HepG2 (cell line): Measurements from ENCODE around the gene AOX1. TPM values are rescaled to one million over a fixed set of nuclear protein-coding genes. Genes with fewer than 3 reads are reported as not detected.
A peak's percentile ranks its signal among the peaks of the same experiment; 100 is the strongest.
"Not testable (repeated sequence)": the region's sequence is repeated elsewhere in the genome, so short reads cannot be mapped to it uniquely, and the experiment has no call there.

Experiments
- ATAC-seq: fragments of 200-7000 bp; cut with Tn5 transposase; 3 replicates; pipeline ENCODE4 v1.9.1; 2020; ENCODE audit warnings: mild to moderate bottlenecking, moderate library complexity
- BruUV-seq: library from RNA; stranded (reverse); fragments of 400-500 nt; replicated peaks from 2 replicates; lab custom pipeline; 2021; lab: Mats Ljungman, UMichigan
- CTCF ChIA-PET: fragments of 300-600 bp; formaldehyde crosslinking; extraction: SDS; loops from one replicate; lab custom pipeline; 2021; ENCODE audit warnings: low total read pairs, inconsistent platforms, low intra/inter-chr PET ratio; lab: Yijun Ruan, JAX
- POLR2A ChIA-PET: fragments of 350-600 bp; sonication (Branson Sonifier 250); formaldehyde crosslinking; loops from one replicate; lab custom pipeline; 2020; ENCODE audit warnings: antibody characterized with exemption, inconsistent platforms; lab: Yijun Ruan, JAX
- DNase-seq: peaks from one replicate; pipeline ENCODE4 v3.0.0-alpha.2; 2015; ENCODE audit warnings: low spot score
- FAIRE-seq: peaks from 3 replicates; lab custom pipeline; 2011; peaks lifted over from hg19 to GRCh38; lab: Jason Lieb, UNC
- H2AFZ ChIP-seq: one replicate; pipeline ENCODE4 v1.6.1; 2011; ENCODE audit warnings: low read length, inconsistent platforms
- H3K27ac ChIP-seq: fragments of 300-600 bp; 3 replicates; pipeline ENCODE4 v1.8.0; 2011; ENCODE audit warnings: mixed run types, mild to moderate bottlenecking, mixed read lengths, low read length, inconsistent platforms; ENCODE audit not compliant: insufficient read depth; ENCODE audit errors: extremely low read length
- H3K27me3 ChIP-seq, 2 experiments: fragments of 200-600 bp in 1 of 2; 2 replicates in 1 of 2; 3 replicates in 1 of 2; pipeline versions ENCODE4 v1.6.0 to v1.8.0; 2011; ENCODE audit warnings: low read length in 2 of 2, mild to moderate bottlenecking in 2 of 2, moderate library complexity in 2 of 2, inconsistent platforms in 1 of 2; ENCODE audit not compliant: insufficient read depth in 2 of 2, control insufficient read depth in 1 of 2
- H3K36me3 ChIP-seq, 2 experiments: fragments of 200-600 bp in 1 of 2; replicated peaks in 1 of 2; 2 replicates in 1 of 2; 3 replicates in 1 of 2; pipeline versions ENCODE4 v1.5.1 to v1.8.0; 2011; ENCODE audit warnings: low read length in 2 of 2, inconsistent platforms in 1 of 2; ENCODE audit not compliant: insufficient read depth in 2 of 2, control insufficient read depth in 1 of 2
- H3K4me1 ChIP-seq: 2 replicates; pipeline ENCODE4 v1.5.1; 2012; ENCODE audit warnings: low read length, inconsistent platforms; ENCODE audit not compliant: insufficient read depth
- H3K4me2 ChIP-seq: 2 replicates; pipeline ENCODE4 v1.6.0; 2011; ENCODE audit warnings: low read depth, low read length, inconsistent platforms
- H3K4me3 ChIP-seq, 3 experiments: fragments of 200-600 bp in 1 of 3; sonication (generic), shearing (Covaris generic) in 1 of 3; replicated peaks in 1 of 3; 2 replicates each; pipeline ENCODE4 v1.5.1; 2011 to 2016; ENCODE audit warnings: low read length in 3 of 3, inconsistent platforms in 2 of 3, low read depth in 2 of 3, mild to moderate bottlenecking in 2 of 3, control low read depth in 1 of 3, mixed read lengths in 1 of 3; ENCODE audit not compliant: insufficient read depth in 1 of 3
- H3K79me2 ChIP-seq: one replicate; pipeline ENCODE4 v1.6.1; 2011; ENCODE audit warnings: low read length, inconsistent platforms; ENCODE audit not compliant: insufficient read depth
- H3K9ac ChIP-seq: 2 replicates; pipeline ENCODE4 v1.6.0; 2011; ENCODE audit warnings: mild to moderate bottlenecking, low read depth, low read length, inconsistent platforms; ENCODE audit not compliant: insufficient read depth
- H3K9me3 ChIP-seq: 2 replicates; pipeline ENCODE4 v1.5.1; 2012; ENCODE audit warnings: mild to moderate bottlenecking, low read length
- H4K20me1 ChIP-seq: 2 replicates; pipeline ENCODE4 v1.6.0; 2011; ENCODE audit warnings: inconsistent platforms, mild to moderate bottlenecking, low read length, moderate library complexity; ENCODE audit not compliant: insufficient read depth
- CEBPZ ChIP-seq: IDR thresholded peaks from 2 replicates; pipeline ENCODE4 v1.6.1; 2012; ENCODE audit warnings: low read length, improper control_type of control experiment
- IKZF5 ChIP-seq: IDR thresholded peaks from 2 replicates; pipeline ENCODE4 v1.6.1; 2018; ENCODE audit warnings: missing genetic modification reagents, mild to moderate bottlenecking, missing compliant biosample characterization
- NR2F6 ChIP-seq, 2 experiments: IDR thresholded peaks; 2 replicates each; pipeline ENCODE4 v1.6.1; 2016; ENCODE audit warnings: antibody characterized with exemption in 1 of 2, mild to moderate bottlenecking in 1 of 2
- SP4 ChIP-seq: sonication (generic); formaldehyde crosslinking; IDR thresholded peaks from 2 replicates; pipeline ENCODE4 v1.8.1; 2023; ENCODE audit warnings: mild to moderate bottlenecking, missing genetic modification reagents
- ZBTB14 ChIP-seq: sonication (generic); formaldehyde crosslinking; IDR thresholded peaks from 2 replicates; pipeline ENCODE4 v1.4.0; 2020; ENCODE audit warnings: missing genetic modification reagents
- ZNF512B ChIP-seq: sonication (generic); formaldehyde crosslinking; IDR thresholded peaks from 2 replicates; pipeline ENCODE4 v1.5.1; 2020; ENCODE audit warnings: missing genetic modification reagents, mild to moderate bottlenecking, borderline replicate concordance
- ZNF564 ChIP-seq: sonication (generic); formaldehyde crosslinking; IDR thresholded peaks from 2 replicates; pipeline ENCODE4 v1.8.1; 2023; ENCODE audit warnings: mild to moderate bottlenecking, missing genetic modification reagents
- WGBS: methylation state at CpG from one replicate; pipeline ENCODE4 v1.1.6; 2017; ENCODE audit warnings: low lambda C conversion rate; 5-methylcytosine and 5-hydroxymethylcytosine counted together
- in situ Hi-C: cut with HindIII; loops from 2 replicates; pipeline ENCODE4 v1.10.0; 2017; ENCODE audit warnings: low pct_unique_long_range_greater_than_20kb; ENCODE audit not compliant: extremely low pct_ligation_motif_present
- intact Hi-C: fragments of 100-400 bp; cut with micrococcal nuclease; formaldehyde crosslinking; loops from one replicate; pipeline ENCODE4 v1.10.0; 2022; ENCODE audit not compliant: unreplicated experiment
- polyA plus RNA-seq, 8 experiments: library from polyadenylated mRNA; depleted of rRNA in 3 of 8; stranded (reverse) in 7 of 8; unstranded in 1 of 8; fragments of >200 nt; fragmentation: Illumina TruSeq in 4 of 8; extraction: Trizol in 4 of 8; gene quantifications; 2 replicates each; pipeline versions ENCODE4 v1.2.1 to v1.2.3, GENCODE V29; 2011 to 2016; ENCODE audit warnings: low read depth in 4 of 8, missing spikeins in 1 of 8, mixed read lengths in 1 of 8; ENCODE audit not compliant: insufficient read depth in 1 of 8
- total RNA-seq, 5 experiments: library from RNA; depleted of rRNA; stranded (reverse); fragments of >200 nt; fragmentation: Illumina TruSeq; extraction: Trizol; gene quantifications; 2 replicates each; pipeline ENCODE4 v1.2.3, GENCODE V29; 2016; ENCODE audit warnings: low read depth in 1 of 5

AOX1 gene
- total and polyA plus RNA-seq, 2 of the 13 experiments (the other 11 are each of a cell fraction or from before 2014, with no cell fraction given) = 9.2 to 18.0 TPM

GRCh38 chr2:200538139-200538538, 47.7 kb upstream of the AOX1 start (continued):
- TF ChIP-seq ZBTB14 (no peak), CEBPZ (no peak), ZNF512B (no peak)

GRCh38 chr2:200540793-200541192, 45.0 kb upstream of the AOX1 start:
- FAIRE-seq = no peak
- no peak overlapping the region for H3K27ac ChIP-seq
- TF ChIP-seq ZNF564 (CRISPR knock-in tag) = peak; percentile 93; the same call in 1 of the 2 replicates
- TF ChIP-seq IKZF5 (CRISPR knock-in tag) = no peak
- no peak for TF ChIP-seq NR2F6 (IDR thresholded peaks at IDR 0.05)
- TF ChIP-seq NR2F6 (CRISPR knock-in tag; IDR thresholded peaks at IDR 0.05) = no peak
- TF ChIP-seq SP4 (CRISPR knock-in tag) = no peak
- ATAC-seq = no peak
- in situ Hi-C loops (no loop called here), intact Hi-C loops (no loop called here)
- H2AFZ ChIP-seq = no peak overlapping the region
- no peaks in the 10 kb centered on the region for H3K9me3 ChIP-seq
- no peak overlapping the region for H3K9ac ChIP-seq
- H3K36me3 ChIP-seq = peaks cover 7 to 67% of the 10 kb centered on the region in 2 experiments
- no peaks in the 10 kb centered on the region for H3K79me2 ChIP-seq
- H4K20me1 ChIP-seq = no peaks in the 10 kb centered on the region
- H3K4me2 ChIP-seq = no peak overlapping the region
- H3K4me1 ChIP-seq = no peaks in the 10 kb centered on the region
- DNase-seq = no peak
- H3K4me3 ChIP-seq = no peak overlapping the region
- BruUV-seq = no TSS peak
- CTCF ChIA-PET = no interaction called here
- POLR2A ChIA-PET = no interaction called here
- H3K27me3 ChIP-seq = no peaks in the 10 kb centered on the region

GRCh38 chr2:200566596-200566995, 19.2 kb upstream of the AOX1 start:
- H3K9ac ChIP-seq, H3K4me3 ChIP-seq, ATAC-seq, H3K4me2 ChIP-seq, H2AFZ ChIP-seq, intact Hi-C loops, BruUV-seq, in situ Hi-C loops, H3K27ac ChIP-seq, H3K9me3 ChIP-seq, H3K79me2 ChIP-seq, FAIRE-seq, CTCF ChIA-PET, H3K4me1 ChIP-seq, POLR2A ChIA-PET, H3K27me3 ChIP-seq, H4K20me1 ChIP-seq, DNase-seq: not testable (repeated sequence)
- WGBS = 92% methylated on average over 11 of the region's 12 CpGs
- H3K36me3 ChIP-seq = peaks cover 0 to 17% of the 10 kb centered on the region in 2 experiments; a peak in 3 of 5 replicates
